NOMO-1 treated with DMSO at 0.1 percent for 48 hours (cell line): ENCODE results near the gene CCL11.

Experiments
- DNase-seq: peaks from one replicate; lab custom pipeline; 2025; ENCODE audit not compliant: unreplicated experiment; lab: John Stamatoyannopoulos, UW

The CCL11 gene

DNA sequence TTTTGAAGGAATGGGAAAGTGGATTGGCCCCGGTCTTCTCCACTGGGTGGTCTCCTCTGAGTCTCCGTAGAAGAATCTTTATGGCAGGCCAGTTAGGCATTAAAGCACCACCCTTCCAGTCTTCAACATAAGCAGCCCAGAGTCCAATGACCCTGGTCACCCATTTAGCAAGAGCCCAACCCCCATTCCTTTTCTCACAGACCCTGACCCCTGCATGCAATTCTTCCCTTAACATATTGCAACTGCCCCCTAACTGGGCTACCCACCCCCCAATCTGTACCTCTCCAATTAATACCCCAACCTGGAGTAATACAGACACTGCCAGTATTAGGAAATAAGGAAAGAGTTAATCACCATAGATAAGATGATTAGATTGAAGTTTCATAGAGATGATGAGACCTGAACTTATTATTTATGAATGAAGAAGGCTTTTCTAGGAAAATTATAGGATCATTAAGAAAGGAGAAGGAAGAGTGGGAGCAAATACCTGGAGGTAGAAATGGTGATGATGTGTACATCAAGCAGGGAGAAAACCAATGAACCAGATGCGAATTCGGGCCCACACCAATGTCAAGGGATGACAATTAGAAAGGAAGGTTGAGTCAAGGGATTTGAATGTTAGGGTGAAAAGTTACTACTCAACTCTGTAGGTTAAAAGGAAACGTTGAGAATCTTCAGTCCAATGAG lies 28.1 kb upstream of the CCL11 start:
- DNase-seq = no peak

DNA sequence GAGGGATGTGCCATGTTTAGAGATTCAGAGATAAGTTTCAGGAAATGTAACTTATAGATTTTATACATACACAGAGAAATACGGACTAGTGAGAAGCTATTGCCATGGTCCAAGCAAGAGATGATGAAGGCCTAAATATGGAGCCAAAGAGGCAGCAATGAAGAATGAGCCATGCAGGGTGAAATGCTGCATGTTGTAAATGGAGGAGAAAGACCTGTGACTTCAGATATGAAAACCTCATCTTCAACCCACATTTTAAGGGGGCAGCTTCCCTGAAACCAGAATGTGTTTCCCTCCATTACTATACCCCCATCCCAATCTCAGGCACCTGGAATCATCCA lies 27.6 kb upstream of the CCL11 start:
- no peak for DNase-seq

DNA sequence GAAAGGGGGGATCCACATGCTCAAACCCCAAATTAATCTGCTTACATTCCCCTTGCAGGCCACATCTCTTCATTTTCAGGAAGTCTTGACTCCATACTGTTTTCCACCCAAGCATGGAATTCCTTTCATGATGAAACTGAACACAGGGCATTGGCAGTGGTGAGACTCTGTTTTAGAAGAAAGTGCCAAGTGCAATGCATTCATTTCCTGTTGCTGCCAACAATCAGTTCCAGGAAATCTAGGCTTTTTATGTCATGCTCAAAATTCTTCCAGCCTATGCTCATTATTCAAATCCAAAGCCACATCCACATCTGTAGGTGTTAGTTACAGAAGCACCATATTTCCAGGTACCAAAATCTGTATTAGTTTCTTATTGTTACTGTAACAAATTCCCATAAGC lies 26.4 kb upstream of the CCL11 start:
- DNase-seq = no peak

DNA sequence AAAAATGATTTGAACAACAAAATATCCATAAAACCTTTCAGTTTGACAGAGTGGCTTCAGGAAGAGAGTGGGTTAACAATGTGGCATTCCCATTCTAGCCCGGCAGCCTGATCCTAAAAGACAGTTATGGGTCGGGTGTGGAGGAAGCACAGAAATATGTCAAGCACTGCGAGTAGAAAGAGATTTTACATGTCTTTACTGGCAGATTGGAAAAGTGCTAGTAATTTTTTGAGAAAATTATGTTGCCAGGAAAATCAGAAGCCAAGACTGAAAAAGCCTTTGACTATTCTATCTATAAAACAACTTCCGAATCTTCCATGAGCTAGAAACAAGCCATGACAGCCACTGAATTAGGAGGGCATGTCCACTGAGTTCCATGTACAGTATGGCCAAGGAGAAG lies 24.7 kb upstream of the CCL11 start:
- no peak for DNase-seq

DNA sequence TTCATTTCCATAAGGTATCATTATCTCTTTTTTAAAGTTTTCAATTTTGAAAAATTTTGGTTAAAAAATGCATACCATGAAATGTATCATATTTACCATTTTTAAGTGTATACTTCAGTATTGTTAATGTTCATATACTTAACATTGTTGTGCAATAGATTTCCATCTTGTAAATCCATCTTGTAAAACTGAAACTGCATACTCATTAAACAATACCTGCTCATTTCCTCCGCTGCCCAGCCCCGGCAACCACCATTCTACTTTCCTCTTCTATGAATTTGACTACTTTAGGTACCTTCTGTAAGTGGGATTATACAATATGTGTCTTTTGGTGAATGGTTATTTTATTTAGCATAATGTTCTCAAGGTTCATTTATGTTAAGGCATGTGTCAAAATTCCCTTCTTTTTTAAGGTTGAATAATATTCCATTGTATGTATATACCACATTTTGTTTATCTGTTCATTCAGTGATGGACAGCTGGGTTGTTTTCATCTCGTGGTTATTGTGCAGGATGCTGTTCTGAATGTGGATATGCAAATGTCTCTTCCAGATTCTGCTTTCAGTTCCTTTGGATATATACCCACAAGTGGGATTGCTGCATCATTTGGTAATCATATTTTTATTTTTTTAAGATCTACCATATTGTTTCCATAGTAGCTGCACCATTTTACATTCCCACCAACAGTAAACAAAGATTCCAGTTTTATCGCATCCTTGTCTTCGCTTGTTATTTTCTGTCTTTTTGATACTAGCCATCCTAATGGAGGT lies 23.8 kb upstream of the CCL11 start:
- DNase-seq = peak; percentile 26

DNA sequence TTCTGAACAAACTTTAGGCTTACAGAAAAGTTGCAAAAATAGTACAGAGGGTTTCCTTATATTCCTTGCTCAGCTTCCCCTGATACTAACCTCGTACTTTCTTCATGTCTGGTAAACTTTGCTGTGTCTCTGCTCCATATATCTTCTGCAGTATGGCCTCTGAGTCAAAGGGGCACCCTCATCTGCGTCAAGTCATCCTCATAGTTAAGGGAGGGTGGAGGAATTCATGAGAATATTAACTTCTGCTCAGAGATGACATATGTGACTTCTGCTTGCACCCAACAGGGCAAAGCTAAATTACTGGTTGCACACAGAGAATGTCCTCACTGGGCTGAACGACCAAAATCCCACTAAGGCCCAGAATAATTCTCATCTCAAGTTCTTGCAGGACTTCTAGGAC lies 19.8 kb upstream of the CCL11 start:
- peak; percentile 16 for DNase-seq

DNA sequence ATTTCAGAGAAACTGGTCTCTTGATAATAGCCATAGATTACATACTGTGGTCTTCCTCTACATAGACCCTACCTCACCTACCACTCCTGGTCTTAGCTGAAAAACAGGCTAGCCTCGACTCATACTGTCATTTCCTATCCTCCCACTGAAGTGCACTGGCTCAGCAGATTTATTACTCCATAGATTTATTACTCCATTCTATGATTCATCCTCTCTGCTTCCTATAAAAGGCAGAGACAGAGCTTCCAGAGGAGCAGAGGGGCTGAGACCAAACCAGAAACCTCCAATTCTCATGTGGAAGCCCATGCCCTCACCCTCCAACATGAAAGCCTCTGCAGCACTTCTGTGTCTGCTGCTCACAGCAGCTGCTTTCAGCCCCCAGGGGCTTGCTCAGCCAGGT lies 15.6 kb upstream of the CCL11 start, which contains the start of gene CCL7:
TSS of gene CCL7 (plus strand) at position 253 of the 400 bp plus-strand sequence. CDS start at position 323, 70 bp downstream.
- DNase-seq = peak; percentile 49

DNA sequence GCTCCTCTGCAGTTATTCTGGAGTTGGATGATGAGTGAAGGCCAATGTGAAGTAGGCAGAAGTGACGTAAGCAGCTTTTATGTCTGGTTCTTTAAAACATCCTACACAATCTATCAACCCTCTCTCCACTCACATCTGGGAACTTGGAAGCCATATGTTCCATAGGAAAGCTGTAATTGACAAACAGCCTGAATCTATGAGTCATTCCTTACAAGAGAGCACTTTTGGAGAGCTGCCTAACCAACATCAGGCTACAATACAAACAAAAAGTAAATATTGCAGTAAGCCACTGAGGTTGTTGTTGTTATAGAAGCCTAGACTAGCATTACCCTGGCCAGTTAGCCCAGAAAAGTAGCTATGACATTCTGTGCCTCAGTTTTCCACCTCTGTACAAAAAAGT lies 9.7 kb upstream of the CCL11 start:
- DNase-seq = no peak

DNA sequence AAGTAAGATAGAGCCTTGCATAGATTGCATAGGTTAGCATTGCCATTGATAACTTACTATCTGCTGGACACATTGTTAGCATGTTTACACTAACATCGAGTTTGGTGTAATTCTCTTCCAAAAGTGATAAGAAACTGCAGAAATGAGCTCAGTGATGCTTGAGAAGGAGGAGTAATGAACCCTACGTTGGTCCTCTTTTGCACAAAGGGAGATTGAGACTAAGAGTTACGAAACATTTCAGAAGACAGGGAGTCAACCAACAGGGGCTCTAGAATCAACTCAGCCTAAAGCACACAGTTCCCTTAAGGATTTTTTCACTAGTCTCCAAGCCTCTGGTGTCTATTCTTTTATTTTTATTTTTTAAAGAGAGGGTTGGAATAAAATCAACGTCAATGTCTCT lies 8.7 kb upstream of the CCL11 start:
- DNase-seq = no peak

DNA sequence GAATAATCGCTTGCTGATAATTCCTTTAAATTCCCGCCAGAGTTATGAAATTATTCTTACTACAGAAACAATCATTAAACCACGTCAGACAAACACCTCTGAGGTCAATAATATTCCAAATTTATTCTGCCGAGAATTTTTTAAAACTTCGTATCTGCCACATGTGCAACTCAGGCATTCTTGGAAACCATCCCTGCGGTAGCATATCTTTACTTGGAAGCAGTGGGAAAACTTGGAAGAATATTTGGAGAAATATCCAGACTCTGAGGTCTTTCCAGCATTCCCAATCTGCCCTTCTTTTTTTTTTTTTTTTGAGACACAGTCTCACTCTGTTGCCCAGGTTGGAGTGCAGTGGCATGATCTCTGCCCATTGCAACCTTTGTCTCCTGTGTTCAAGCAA lies 2.0 kb upstream of the CCL11 start:
- no peak for DNase-seq

DNA sequence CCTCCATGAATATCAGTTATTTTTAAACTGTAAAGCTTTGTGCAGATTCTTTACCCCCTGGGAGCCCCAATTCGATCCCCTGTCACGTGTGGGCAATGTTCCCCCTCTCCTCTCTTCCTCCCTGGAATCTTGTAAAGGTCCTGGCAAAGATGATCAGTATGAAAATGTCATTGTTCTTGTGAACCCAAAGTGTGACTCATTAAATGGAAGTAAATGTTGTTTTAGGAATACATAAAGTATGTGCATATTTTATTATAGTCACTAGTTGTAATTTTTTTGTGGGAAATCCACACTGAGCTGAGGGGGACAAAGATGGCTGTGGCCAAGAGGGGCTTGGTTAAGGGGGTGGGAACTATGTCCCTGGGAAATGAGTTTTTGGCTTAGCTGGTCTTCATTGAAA lies 2.3 kb downstream of the CCL11 start:
- no peak for DNase-seq

DNA sequence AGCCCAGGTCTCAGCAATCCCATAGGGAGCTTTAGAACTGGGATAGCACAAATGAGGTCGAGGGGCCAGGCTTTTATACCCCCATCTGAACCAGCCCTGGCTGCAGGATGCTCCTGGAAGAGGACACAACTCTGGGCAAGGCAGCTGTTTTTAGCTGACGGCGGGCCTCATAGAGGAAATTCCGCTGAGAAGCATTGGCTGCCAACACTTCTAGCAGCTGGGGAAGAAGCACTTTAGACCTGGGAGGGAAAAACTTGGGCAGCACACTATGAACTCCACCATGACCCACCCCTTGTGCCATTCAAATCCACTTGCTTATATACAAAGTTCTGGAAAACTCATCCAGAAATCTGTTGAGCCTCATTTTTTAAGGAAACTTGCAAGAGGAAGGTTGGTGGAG lies 5.0 kb downstream of the CCL11 start:
- no peak for DNase-seq

DNA sequence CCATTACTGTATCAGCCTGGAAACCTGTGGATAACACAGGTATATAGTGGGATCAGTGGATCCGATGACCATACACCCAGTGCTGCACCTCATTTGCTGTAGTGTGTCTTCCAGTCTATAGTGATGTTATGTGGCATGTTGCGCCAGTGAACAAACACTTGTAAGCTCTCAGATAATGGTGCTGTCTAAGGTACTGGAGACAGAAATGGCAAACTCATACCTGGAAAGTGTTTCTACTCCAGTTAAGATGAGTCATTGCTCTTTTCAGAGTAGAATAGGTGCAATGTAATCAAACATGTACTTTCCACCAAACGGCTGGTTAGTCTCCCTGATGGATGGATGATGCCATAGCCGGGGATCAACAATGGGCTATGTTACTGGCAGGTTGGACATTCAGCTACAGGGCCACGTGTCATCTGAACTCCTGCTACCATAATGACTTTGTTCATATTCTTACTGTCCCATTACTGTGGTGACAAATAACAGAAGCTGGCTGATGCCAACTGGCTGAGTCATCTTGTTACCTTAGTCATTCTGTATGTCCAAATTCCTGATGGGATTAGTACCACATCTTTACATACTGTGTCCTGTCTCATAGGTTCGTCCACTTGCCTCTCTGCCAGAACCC lies 6.3 kb downstream of the CCL11 start:
- DNase-seq = no peak

DNA sequence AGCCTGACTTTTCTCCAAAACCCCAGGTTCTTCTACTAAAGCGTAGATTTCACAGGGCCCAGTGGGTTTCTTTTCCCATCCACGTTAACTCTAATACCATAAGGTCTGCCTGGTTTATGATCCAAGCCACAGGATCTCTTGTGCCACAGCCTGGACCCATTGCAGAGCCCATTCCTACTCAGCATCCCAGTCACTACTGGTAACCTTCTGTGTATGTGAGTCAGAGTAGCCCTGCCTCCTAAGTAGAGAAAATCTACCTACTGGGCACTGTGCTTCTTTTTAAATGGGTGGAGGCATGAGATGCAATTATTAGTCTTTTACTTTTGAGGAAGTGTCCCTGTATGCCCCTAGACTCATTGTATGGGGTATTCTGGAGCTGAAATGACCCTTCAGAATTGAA lies 13.5 kb downstream of the CCL11 start:
- DNase-seq = no peak

DNA sequence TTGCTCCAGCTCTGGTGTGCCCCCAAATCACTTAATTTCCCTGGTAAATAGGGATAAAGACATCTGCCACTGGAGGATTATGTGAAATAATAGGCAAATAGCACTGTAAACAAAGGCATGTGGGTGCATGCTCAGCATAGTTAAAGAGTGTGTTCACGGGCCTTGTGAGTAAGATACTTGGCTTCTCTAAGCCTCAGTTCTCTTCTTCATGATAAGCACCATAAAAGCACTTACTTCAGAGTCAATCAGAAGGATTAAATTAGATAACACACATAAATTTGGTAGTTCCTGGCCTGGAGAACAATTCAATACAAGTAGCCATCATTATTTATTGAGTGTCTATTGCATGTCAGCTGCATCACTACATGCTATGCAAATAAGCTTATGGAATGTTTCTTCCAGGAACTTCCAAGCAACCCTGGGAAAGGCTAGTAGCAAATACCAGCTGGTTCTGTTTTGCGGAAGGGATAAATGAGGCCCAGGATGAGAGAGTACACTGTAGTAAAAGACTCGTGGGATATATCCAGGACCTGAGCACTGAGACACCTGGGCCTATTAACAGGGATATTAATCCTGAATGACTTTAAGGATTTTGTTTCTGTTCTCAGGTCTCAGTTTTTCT lies 14.5 kb downstream of the CCL11 start:
- DNase-seq = no peak

DNA sequence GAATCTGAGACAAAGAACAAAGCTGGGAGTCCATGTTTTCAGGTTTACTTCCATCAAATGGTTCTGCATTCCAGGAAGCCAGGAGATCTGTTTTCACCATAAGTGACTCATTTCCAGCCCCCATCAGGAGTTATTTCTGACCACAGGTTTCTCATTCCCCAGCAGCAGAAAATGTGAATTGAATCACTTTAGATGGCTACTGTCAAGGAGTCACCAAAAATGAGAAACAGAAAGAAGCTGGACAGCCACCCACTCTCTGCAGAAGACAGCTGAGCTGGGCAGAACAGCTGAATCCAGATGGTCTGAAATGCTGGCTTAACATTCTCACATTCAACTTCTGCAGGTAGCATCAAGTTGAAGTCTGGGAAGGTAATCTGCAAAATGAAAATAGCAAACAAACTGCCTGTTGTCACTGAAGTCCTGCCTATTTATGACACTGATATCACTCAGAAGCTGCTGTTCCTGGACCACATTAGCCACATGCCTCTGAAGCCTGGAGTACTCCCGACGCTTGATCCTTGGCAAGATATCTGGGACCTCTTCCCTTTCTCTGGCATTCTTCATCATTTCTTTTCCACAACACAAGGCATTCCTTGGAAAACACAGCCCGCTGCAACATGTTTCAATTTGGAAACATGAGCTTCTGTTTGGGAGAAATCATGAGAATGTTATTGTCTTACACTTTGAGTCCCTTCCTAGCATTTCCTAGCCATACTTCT lies 15.3 kb downstream of the CCL11 start:
- DNase-seq = no peak

DNA sequence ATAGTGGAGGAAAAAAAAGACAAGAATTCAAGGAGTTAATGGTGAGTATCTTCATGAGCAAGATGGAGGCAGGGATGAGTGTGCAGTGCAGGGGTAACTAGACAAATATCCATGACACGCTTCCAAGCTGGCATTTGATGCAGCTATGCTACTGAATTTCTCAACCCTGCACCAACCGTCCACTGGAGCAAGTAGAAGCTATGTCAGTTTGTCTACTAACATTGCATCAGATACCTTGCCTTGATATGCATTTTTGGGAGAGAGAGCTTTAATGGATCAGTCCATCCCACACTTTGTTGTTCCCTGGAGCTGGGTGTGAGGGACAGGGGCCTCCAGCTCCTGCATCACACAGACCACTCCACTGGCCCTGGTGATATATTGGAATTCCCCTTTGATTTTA lies 16.4 kb downstream of the CCL11 start:
- no peak for DNase-seq

DNA sequence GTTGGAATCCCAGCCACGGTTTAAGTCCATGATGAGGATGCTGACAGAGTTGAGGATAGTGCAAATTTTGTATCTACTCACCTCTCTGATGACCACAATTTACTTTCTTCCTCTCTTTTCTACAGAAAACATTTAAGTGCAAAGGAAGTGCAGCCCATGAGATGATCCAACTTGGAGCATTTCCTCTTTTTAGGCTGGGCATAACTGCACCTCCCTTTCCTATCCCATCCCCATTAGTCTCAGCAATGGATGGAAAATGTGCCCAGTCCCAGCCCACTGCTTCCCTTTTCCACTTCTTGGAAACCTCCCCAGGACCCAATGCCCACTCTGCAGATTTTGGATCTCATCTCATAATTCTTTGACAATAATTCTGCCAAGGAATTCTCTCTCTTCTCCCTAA lies 17.1 kb downstream of the CCL11 start:
- DNase-seq = no peak

DNA sequence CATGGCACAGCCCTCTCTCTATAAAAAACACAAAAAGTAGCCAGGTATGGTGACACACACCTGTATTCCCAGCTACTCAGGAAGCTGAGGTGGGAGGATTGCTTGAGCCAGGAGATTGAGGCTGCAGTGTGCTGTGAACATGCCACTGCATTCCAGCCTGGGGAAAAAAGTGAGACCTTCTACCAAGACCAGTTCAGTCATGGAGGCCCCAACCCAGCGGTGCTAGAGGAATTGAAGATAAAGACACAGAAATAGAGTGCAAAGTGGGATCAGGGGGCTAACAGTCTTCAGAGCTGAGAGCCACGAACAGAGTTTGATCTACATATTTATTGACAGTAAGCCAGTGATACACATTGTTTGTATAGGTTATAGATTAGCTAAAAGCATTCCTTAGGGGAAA lies 18.1 kb downstream of the CCL11 start:
- DNase-seq = no peak

DNA sequence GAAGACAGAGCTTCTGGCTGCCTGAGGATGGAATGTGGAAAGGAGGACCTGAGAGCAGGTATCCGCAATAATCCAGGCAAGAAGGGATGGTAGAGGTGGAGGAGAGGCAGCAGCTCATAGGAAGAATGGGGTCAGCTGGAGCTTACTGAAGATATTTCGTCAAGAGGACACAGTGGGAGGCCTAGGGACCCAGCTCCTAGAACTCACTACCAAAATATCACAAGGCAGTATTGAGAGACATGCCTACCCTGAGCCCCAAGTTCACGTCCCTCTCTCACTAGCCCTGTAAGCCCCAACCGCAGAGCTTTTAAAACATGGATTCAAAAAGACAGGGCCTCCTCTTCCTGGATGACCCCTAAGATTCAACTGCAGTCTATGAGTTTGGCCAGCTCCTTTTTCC lies 19.5 kb downstream of the CCL11 start:
- DNase-seq = no peak

DNA sequence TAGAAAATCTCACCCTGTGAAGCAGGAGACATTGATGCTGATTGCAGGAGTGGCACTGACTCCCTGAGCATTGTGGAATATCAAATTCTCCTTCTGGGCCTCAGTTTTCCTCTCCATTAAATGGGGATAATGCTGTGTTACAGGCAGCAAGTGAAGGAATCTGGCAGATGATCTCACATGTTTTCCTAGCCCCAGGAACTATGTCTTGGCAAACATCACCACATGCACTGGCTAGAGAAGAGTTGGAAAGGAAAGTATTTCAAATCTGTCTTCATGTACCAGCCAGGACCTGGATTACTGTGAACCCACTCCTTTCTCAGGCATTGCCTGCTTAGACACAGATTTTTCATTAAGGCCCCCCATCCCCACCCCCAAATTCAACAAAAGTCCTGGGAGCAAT lies 20.1 kb downstream of the CCL11 start:
- no peak for DNase-seq
